Duodenal mucosa (tissue), 2 donors: Measurements from ENCODE around the gene IPO11.

ENCODE experiments used
- H3K27ac ChIP-seq: one replicate; pipeline ENCODE4 v1.7.0; 2013; ENCODE audit warnings: low read depth, low read length
- H3K27me3 ChIP-seq, 2 donors: one replicate each; pipeline ENCODE4 v1.7.0; 2013; ENCODE audit warnings: low read length in 2 of 2, control low read depth in 1 of 2; ENCODE audit not compliant: insufficient read depth in 2 of 2, control insufficient read depth in 1 of 2
- H3K36me3 ChIP-seq, 2 donors: one replicate each; pipeline ENCODE4 v1.7.0; 2013; ENCODE audit warnings: low read length in 2 of 2, control low read depth in 1 of 2; ENCODE audit not compliant: insufficient read depth in 2 of 2, control insufficient read depth in 1 of 2
- H3K4me1 ChIP-seq, 2 donors: one replicate each; pipeline ENCODE4 v1.7.0; 2013; ENCODE audit warnings: low read length in 2 of 2, control low read depth in 1 of 2; ENCODE audit not compliant: insufficient read depth in 2 of 2, control insufficient read depth in 1 of 2
- H3K4me3 ChIP-seq, 2 donors: one replicate each; pipeline ENCODE4 v1.7.0; 2013; ENCODE audit warnings: low read length in 2 of 2, low read depth in 1 of 2
- H3K9ac ChIP-seq, 2 donors: one replicate each; pipeline ENCODE4 v1.7.0; 2013; ENCODE audit warnings: low read length in 2 of 2, low read depth in 1 of 2
- H3K9me3 ChIP-seq, 2 donors: one replicate each; pipeline ENCODE4 v1.7.0; 2013; ENCODE audit warnings: low read length in 2 of 2, control low read depth in 1 of 2; ENCODE audit not compliant: control insufficient read depth in 1 of 2

The IPO11 gene

DNA sequence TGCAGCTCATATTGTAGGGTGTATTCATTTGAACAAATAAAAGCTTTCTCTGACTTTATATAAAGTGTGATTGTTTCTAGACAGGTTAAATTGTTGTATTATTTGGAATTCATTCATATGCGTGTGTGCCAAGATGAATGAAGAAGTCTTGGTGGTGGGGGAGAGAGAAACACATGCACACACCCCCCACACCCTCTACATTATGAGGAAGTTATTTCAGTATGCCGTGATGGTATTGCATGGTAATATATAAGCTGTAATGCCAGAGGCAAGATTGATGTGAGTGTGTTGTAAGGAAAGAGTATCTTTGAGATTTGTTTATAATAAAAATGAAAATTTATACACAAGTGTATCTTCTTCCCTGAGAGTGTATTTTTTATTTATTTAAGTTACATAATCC, 71.0 kb downstream of the IPO11 start:
- H3K4me1 ChIP-seq: no peaks in the 10 kb centered on the region
- H3K4me3 ChIP-seq: no peak overlapping the region
- no peaks in the 10 kb centered on the region for H3K9me3 ChIP-seq
- H3K9ac ChIP-seq: no peak overlapping the region
- H3K27me3 ChIP-seq: no peaks in the 10 kb centered on the region
- H3K36me3 ChIP-seq: peaks cover 0 to 9% of the 10 kb centered on the region in 2 donors
- no peak overlapping the region for H3K27ac ChIP-seq

- Histone ChIP-seq H3K9ac (no peak overlapping the region), H3K27ac (no peak overlapping the region), H3K36me3 (peaks cover 0 to 8% of the 10 kb centered on the region in 2 donors), H3K9me3 (no peaks in the 10 kb centered on the region), H3K4me3 (no peak overlapping the region), H3K27me3 (no peaks in the 10 kb centered on the region), H3K4me1 (no peaks in the 10 kb centered on the region)
Observed at GRCh38 chr5:62486672-62487071, 74.1 kb downstream of the IPO11 start.

- H3K27ac ChIP-seq: no peak overlapping the region
Observed at GRCh38 chr5:62488531-62488930, 76.0 kb downstream of the IPO11 start.

DNA sequence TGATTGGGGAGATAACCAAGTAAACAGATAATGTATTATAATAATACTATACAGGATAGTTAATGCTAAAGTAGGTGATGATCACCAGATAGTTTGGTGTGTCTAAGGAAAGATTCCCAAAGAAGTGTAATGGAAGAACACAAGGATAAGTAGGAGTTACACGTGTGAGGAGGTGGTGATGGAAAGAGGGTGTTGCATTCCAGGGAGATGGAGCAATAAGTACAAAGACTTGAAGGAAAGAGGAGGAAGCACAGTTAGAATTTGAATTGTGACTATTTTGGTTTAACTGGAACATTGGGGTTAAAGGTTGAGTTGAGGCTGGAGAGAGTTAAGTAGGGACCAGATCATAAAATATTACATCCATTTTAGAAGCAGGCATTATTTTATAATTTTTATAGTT, 76.9 kb downstream of the IPO11 start:
- Histone ChIP-seq H3K4me1 (no peaks in the 10 kb centered on the region), H3K27ac (no peak overlapping the region), H3K27me3 (no peaks in the 10 kb centered on the region), H3K36me3 (peaks cover 0 to 4% of the 10 kb centered on the region in 2 donors), H3K9me3 (no peaks in the 10 kb centered on the region), H3K4me3 (no peak overlapping the region), H3K9ac (no peak overlapping the region)

More at GRCh38 chr5:62488531-62488930, 76.0 kb downstream of the IPO11 start:
- H3K9ac ChIP-seq: no peak overlapping the region
- H3K9me3 ChIP-seq: no peaks in the 10 kb centered on the region
- no peak overlapping the region for H3K4me3 ChIP-seq
- no peaks in the 10 kb centered on the region for H3K27me3 ChIP-seq
- H3K36me3 ChIP-seq: peaks cover 0 to 4% of the 10 kb centered on the region in 2 donors
- H3K4me1 ChIP-seq: no peaks in the 10 kb centered on the region

- H3K4me3 ChIP-seq: no peak overlapping the region
- no peak overlapping the region for H3K27ac ChIP-seq
- H3K4me1 ChIP-seq: no peaks in the 10 kb centered on the region
- no peaks in the 10 kb centered on the region for H3K27me3 ChIP-seq
- H3K36me3 ChIP-seq: peaks cover 0 to 8% of the 10 kb centered on the region in 2 donors
- no peak overlapping the region for H3K9ac ChIP-seq
- H3K9me3 ChIP-seq: no peaks in the 10 kb centered on the region
Observed at GRCh38 chr5:62494772-62495171, 82.2 kb downstream of the IPO11 start.

GRCh38 chr5:62496876-62497275, 84.3 kb downstream of the IPO11 start:
- Histone ChIP-seq H3K4me3 (no peak overlapping the region), H3K9ac (no peak overlapping the region), H3K36me3 (peaks cover 2 to 10% of the 10 kb centered on the region in 2 donors), H3K4me1 (no peaks in the 10 kb centered on the region), H3K9me3 (no peaks in the 10 kb centered on the region), H3K27me3 (no peaks in the 10 kb centered on the region), H3K27ac (no peak overlapping the region)

DNA sequence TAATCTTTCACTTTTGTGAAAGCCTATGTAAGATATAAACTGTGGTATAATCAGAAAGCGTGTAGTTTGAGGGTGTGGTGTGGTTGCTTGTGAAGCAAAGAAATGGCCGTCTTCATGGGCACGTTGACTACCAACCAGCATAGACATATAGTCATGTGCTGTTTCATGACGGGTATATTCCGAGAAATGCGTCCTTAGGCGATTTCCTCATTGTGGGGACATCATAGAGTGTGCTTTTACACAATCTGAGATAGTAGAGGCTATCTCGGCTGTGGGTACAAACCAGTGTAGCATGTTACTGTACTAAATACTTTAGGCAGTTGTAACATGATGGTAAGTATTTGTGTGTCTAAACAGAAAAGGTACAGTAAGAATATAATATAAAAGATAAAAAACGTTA, 86.4 kb downstream of the IPO11 start:
- Histone ChIP-seq H3K27ac (no peak overlapping the region), H3K36me3 (peaks cover 3 to 11% of the 10 kb centered on the region in 2 donors), H3K4me3 (no peak overlapping the region), H3K27me3 (no peaks in the 10 kb centered on the region), H3K9ac (no peak overlapping the region), H3K9me3 (no peaks in the 10 kb centered on the region), H3K4me1 (no peaks in the 10 kb centered on the region)

DNA sequence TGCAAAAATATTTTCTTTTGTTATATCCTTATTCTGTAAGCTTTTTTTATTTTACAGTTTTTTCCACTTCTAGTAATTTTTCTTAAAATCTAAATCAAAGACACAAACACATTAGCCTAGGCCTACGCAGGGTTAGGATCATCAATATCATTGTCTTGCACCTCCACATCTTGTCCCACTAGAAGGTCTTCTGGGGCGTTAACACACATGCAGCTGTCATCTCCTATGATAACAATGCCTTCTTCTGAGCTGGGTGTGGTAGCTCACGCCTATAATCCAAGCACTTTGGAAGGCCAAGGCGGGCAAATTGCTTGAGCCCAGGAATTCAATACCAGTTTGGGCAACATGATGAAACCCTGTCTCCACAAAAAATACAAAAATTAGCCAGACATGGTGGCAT, 87.2 kb downstream of the IPO11 start:
- peaks cover 3 to 11% of the 10 kb centered on the region in 2 donors for H3K36me3 ChIP-seq
- no peak overlapping the region for H3K9ac ChIP-seq
- H3K27ac ChIP-seq: no peak overlapping the region
- H3K4me3 ChIP-seq: no peak overlapping the region
- H3K4me1 ChIP-seq: no peaks in the 10 kb centered on the region
- H3K9me3 ChIP-seq: no peaks in the 10 kb centered on the region
- H3K27me3 ChIP-seq: no peaks in the 10 kb centered on the region

- H3K9me3 ChIP-seq: no peaks in the 10 kb centered on the region
- H3K4me1 ChIP-seq: no peaks in the 10 kb centered on the region
- no peak overlapping the region for H3K27ac ChIP-seq
- H3K4me3 ChIP-seq: no peak overlapping the region
- H3K27me3 ChIP-seq: no peaks in the 10 kb centered on the region
- H3K9ac ChIP-seq: no peak overlapping the region
- H3K36me3 ChIP-seq: peaks cover 3 to 11% of the 10 kb centered on the region in 2 donors
Observed at GRCh38 chr5:62502456-62503101, 90.0 kb downstream of the IPO11 start.

DNA sequence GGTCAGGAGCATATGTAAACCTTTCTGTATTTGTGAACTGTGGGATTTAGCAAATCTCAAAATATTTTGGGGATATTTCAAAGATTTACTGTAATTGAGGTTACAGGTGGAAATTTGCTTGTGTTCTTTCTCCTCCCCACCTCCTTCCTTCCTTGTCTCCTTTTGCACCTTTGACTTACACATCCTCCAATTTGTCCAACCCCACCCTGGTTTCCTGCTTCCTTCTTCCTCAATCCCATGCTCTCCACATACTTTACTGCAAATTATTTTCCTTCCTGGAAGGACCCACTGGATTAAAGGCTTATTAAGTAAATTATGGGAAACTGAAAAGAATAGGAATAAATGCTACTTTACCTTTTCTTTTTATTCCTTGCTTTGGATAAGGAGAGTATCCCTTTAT, 91.6 kb downstream of the IPO11 start:
- Histone ChIP-seq H3K4me1 (no peaks in the 10 kb centered on the region), H3K36me3 (peaks cover 3 to 11% of the 10 kb centered on the region in 2 donors), H3K9me3 (no peaks in the 10 kb centered on the region), H3K4me3 (no peak overlapping the region), H3K27me3 (no peaks in the 10 kb centered on the region), H3K27ac (no peak overlapping the region), H3K9ac (no peak overlapping the region)
